GM19324 (cell line): ENCODE results near the gene SLC35F3.

Source experiments
- ATAC-seq: cut with Tn5 transposase; IDR thresholded peaks from one replicate; pipeline ENCODE4 v1.9.1; 2021; ENCODE audit warnings: mild to moderate bottlenecking, moderate library complexity; ENCODE audit not compliant: unreplicated experiment, low FRiP score

The SLC35F3 gene

DNA sequence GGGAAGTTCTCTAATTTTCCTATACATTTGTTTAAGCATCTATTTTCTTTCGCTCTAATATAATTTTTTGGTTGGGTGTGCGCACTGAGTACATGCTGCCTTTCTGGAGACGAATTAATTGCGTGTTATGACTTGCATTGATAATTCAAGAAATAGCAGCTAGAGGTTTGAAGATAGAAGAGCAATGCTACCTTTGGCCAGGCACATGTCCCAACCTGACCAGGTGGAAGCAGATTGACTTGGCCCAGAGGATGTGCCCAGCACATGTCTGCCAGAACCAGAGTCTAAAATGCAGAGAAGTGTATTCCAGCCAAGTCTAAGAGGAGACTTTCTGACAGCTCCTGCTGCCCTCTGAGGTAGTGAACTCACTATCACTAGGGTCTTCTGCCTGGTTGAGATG lies 114.3 kb downstream of the SLC35F3 start:
- no peak for ATAC-seq

GRCh38 chr1:234019387-234019786 lies 114.9 kb downstream of the SLC35F3 start:
- no peak for ATAC-seq

- no peak for ATAC-seq
These were observed 117.8 kb downstream of the SLC35F3 start for GRCh38 chr1:234022302-234022701.

- no peak for ATAC-seq
These were observed 135.1 kb downstream of the SLC35F3 start for GRCh38 chr1:234039603-234040002.

GRCh38 chr1:234040446-234041317 lies 136.2 kb downstream of the SLC35F3 start:
- ATAC-seq: no peak

DNA sequence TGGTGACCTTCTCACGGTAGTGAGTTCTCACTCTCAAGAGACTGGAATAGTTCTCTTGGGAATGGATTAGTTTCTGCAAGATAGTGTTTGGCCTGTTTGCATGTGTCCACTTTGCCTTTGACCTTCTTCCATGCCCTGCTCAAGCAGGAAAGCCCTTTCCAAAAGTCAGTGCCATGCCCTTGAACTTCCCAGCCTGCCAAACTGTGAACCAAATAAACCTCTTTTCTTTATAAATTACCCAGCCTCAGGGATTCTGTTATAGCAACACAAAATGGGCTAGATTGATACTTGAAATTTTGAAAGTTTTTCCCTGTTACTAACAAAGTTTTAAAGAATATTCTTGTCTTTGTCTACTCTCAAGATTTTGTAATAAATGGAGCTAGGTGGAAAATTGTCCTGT lies 139.6 kb downstream of the SLC35F3 start:
- no peak for ATAC-seq

GRCh38 chr1:234047123-234047522 lies 142.6 kb downstream of the SLC35F3 start:
- ATAC-seq: no peak

DNA sequence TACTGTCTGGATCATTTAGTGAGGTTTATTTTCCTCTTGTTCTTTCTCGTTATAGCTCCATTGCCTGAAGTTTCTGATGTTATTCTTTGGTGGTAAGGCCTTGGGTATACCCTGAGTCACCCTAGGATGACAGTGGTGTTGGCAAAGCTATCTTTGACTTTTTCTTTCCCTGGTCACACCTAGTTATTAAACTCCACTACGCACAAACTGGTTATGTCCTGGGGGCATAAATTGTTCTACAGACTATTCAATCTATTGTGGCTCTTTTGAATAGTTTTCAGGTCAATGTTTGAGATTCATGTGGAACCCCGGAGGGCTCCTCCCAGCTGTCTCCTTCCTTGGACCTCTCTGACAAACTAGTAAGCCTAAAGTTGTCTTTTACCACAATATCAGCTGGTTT lies 157.7 kb downstream of the SLC35F3 start:
- ATAC-seq: no peak

GRCh38 chr1:234065794-234066447 lies 161.4 kb downstream of the SLC35F3 start:
- ATAC-seq: no peak

- ATAC-seq: no peak
These were observed 163.3 kb downstream of the SLC35F3 start for GRCh38 chr1:234067581-234068337.

DNA sequence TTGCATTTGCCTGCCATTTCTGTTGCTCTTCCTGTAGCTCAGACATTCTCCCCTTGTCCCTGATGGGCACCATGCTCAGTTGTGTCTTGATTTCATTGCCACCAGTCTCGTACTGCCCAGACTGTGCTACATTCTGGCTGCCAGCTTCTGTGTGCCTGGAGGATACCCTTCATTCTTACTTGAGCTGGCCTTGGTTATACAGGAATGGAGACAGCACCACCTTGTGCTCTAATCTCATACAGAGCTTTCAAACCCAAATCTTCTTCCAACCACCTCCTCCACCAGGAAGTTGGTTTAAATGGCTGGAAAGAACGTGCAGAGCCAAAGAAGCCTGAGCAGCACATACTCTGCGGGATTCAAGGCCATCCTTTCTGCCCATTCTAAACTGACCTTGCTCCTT lies 165.3 kb downstream of the SLC35F3 start:
- no peak for ATAC-seq

DNA sequence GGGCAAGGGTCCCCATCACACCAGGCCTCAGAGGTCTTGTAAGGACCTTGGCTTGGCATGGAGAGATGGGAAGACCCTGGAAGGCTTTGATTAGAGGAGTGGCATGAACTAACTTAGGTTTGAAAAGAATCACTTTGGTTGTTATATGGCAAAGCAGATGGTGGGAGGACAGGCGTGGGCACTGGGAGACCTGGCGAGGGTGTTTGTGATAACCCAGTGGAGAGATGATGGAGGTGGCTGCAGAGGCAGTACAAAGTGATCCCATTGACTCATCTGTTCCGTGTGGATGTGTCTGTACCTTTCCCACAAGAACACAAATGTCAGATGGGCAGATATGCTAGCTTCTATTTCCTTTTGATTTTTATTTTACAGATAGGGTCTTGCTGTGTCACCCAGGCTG lies 168.3 kb downstream of the SLC35F3 start:
- no peak for ATAC-seq

GRCh38 chr1:234078143-234078542 lies 173.7 kb downstream of the SLC35F3 start:
- ATAC-seq: no peak

DNA sequence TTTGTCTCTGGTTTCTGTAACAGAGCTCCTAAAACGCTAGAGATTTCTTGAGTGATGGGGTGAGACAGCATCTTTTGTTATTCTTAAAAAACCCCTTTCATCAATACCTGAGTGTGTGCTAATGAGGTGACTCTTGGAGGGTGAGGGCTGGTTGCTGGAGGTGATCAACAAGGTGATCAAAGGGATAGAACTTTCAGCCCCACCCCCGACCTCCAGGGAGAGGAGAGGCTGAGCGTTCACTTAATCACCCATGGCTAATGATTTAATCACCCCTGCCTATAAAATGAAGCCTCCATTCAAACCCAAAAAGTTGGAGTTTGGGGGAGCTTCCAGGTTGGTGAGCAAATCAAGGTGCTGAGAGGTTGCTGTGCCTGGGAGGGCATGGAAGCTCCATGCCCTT lies 175.4 kb downstream of the SLC35F3 start:
- no peak for ATAC-seq

DNA sequence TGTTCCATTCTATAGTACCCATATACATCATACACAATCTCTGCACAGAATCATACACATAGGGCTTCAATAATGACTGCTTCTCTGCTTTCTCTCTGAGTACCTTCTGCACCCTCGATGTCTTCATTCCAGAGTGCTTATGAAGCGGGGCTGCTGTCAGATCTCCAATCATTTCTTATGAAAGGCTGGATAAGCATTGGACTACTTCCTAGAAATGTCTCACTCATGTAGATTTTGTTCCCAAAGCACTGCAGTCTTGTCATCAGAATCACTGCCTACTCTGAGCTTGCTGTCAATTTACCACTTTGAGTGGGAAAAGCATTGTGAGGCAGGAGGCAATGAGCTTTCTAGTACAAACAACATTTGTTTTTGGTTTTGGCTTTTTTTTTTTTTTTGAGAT lies 179.0 kb downstream of the SLC35F3 start:
- ATAC-seq: no peak

DNA sequence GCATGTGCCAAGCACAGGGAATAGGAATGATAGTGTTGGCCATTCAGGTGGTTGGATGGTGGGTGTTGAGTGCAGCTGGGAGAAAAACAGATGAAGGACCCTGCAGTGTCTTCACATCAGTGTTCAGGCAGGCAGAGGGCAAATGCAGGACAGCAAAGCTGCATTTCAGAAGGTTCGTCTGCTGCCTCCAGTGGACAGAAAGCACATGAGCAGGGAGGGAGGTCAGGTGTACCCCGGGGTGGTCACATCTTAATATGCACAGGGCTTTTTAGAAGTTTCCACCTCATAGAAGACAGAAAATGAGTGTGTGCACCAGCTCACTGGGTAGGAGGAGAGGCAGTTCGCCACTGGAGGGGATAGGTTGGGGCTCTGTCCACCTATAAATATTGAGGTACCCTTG lies 184.9 kb downstream of the SLC35F3 start:
- no peak for ATAC-seq

GRCh38 chr1:234090212-234091064 lies 186.0 kb downstream of the SLC35F3 start:
- ATAC-seq: no peak

DNA sequence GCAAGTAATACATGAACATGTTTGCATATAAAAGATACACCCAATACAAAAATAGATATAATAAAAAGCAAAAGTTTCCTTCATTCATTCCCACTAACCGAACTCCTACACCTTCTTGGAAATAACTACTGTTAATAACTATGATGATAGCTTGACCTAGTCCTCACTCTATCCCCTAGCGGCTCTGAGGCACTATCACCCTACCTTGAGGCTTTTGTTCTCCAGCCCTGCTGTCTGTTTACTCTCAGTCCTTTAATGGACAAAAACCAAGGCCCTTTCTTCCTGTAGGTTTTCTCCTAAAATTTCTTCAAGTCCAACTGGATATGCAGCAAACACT lies 186.6 kb downstream of the SLC35F3 start:
- ATAC-seq: no peak

GRCh38 chr1:234091876-234092275 lies 187.4 kb downstream of the SLC35F3 start:
- ATAC-seq: no peak

DNA sequence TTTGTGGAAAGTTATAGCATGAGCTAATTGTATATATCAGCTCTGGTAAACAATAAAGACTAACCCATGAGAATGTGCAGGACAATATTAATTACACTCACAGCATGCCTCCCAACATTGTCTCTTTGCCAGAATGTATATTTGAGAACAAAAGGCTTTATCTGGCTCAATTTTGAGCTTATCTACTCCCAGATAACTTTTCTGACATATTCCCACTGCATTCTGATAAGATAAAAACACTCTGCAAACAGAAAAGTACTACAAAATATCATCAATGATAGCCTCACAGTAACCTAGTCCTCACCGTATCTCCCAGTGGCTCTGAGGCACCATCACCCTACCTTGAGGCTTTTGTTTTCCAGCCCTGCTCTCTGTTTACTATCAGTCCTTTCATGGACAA lies 188.6 kb downstream of the SLC35F3 start:
- no peak for ATAC-seq

DNA sequence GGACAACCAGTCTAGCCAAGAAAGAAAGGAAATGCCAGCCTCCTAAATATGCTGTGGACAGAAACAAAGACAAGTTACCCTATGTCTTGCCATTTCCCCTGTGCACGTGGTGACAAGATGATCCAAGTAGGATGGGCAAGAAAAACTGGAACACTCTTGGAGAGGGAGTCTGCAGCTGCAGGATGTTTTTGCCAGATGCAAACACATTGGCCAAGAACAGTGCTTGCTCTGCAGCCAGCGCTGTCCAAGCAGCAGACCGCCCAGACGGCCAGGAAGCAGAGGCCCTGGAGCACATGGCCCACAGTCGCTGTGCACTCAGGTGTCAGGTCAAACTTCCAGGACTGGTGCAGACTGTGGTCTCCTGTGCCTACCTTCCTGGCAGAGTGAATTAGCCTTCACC lies 189.3 kb downstream of the SLC35F3 start:
- ATAC-seq: no peak
